ENCODE results near the gene PLCXD1. TPM values are rescaled to one million over a fixed set of nuclear protein-coding genes. Genes with fewer than 3 reads are reported as not detected.

Gene PLCXD1
- total RNA-seq, 1 donor: 9.5 TPM

DNA sequence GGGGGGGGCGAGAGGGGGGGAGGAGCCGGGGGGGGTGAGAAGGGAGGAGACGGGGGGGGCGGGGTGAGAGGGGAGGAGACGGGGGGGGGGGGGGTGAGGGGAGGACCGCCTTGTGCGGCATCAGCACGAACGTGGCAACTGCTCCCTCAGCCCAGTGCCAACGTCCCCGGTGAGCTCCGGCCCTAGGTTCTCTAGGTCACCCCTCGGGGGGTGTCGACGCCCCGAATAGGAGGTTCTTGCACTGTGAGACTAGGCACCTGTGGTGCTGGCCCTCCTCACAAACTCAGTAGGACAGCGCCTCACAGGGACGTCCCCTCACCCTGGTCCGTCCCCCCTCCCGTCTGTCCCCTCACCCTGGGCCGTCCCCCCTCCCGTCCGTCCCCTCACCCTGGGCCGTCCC lies 58.9 kb downstream of the PLCXD1 start:
- TF ChIP-seq, protein P1, sequence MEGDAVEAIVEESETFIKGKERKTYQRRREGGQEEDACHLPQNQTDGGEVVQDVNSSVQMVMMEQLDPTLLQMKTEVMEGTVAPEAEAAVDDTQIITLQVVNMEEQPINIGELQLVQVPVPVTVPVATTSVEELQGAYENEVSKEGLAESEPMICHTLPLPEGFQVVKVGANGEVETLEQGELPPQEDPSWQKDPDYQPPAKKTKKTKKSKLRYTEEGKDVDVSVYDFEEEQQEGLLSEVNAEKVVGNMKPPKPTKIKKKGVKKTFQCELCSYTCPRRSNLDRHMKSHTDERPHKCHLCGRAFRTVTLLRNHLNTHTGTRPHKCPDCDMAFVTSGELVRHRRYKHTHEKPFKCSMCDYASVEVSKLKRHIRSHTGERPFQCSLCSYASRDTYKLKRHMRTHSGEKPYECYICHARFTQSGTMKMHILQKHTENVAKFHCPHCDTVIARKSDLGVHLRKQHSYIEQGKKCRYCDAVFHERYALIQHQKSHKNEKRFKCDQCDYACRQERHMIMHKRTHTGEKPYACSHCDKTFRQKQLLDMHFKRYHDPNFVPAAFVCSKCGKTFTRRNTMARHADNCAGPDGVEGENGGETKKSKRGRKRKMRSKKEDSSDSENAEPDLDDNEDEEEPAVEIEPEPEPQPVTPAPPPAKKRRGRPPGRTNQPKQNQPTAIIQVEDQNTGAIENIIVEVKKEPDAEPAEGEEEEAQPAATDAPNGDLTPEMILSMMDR (IDR thresholded peaks at IDR 0.05; ENCODE audit: insufficient read depth, low read length): no peak
- DNase-seq (ENCODE audit: low read depth): no peak
- no peak overlapping the region for H3K4me3 ChIP-seq (ENCODE audit: low read depth, low read length)

GRCh38 chrX:340641-341423 lies 59.7 kb downstream of the PLCXD1 start:
- no peak for DNase-seq (ENCODE audit: low read depth)
- H3K4me3 ChIP-seq (ENCODE audit: low read depth, low read length): no peak overlapping the region
- TF ChIP-seq, protein P1 (IDR thresholded peaks at IDR 0.05; ENCODE audit: insufficient read depth, low read length): no peak

DNA sequence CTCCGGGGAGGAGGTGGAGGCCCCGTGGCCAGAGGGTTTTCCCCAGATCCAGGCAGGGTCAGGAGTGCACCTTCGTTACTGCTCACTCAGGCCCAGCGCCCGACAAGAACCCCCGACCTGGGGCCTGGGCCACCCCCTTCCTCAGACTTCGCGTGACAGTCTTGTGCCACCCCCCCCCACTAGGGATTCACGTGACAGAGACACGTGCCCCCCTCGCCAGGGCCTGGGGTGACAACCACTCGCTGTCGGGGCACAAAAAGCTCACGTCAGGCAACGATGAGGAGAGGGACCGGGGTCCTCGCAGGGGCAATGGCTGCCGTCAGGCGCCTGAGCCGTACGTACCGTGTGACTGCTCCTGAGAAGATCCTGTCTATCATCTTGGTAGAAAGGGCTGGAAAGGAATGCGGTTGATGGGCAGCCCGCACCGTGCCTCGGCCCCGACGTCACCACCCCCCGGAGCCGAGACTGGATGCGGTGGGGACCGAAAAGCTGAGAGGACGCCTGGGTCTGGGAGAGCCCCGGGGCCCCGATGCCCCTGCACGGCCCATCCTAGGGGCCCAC lies 60.4 kb downstream of the PLCXD1 start:
- no peak for DNase-seq (ENCODE audit: low read depth)
- TF ChIP-seq, protein P1 (IDR thresholded peaks at IDR 0.05; ENCODE audit: insufficient read depth, low read length): no peak
- H3K4me3 ChIP-seq (ENCODE audit: low read depth, low read length): no peak overlapping the region

DNA sequence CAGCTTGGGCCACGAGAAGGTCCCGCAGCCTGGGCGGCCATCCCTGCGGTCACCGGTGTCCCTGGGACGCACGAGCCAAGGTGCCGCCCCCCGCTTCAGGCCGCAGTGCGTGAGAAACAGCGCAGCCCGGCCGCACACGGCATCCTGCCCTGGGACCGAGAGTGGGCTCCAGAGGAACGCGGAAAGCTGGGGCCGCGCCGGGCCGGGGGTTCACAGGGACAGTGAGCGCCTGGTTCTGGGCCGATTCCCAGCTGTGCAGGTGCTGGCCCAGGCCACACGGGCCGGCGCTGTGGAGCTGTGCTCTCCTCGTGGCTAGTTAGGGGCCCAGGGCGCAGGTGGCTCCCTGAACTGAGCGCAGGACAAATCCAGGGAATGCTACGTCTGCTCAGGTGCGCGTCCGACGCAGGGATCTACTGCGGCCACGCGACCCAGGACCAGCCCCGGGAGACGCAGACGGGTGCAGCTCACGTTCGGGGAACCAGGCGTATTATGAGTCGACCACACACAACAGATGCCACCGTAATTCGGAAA lies 63.3 kb downstream of the PLCXD1 start:
- no peak for DNase-seq (ENCODE audit: low read depth)
- H3K4me3 ChIP-seq (ENCODE audit: low read depth, low read length): no peak overlapping the region
- TF ChIP-seq, protein P1 (IDR thresholded peaks at IDR 0.05; ENCODE audit: insufficient read depth, low read length): no peak

DNA sequence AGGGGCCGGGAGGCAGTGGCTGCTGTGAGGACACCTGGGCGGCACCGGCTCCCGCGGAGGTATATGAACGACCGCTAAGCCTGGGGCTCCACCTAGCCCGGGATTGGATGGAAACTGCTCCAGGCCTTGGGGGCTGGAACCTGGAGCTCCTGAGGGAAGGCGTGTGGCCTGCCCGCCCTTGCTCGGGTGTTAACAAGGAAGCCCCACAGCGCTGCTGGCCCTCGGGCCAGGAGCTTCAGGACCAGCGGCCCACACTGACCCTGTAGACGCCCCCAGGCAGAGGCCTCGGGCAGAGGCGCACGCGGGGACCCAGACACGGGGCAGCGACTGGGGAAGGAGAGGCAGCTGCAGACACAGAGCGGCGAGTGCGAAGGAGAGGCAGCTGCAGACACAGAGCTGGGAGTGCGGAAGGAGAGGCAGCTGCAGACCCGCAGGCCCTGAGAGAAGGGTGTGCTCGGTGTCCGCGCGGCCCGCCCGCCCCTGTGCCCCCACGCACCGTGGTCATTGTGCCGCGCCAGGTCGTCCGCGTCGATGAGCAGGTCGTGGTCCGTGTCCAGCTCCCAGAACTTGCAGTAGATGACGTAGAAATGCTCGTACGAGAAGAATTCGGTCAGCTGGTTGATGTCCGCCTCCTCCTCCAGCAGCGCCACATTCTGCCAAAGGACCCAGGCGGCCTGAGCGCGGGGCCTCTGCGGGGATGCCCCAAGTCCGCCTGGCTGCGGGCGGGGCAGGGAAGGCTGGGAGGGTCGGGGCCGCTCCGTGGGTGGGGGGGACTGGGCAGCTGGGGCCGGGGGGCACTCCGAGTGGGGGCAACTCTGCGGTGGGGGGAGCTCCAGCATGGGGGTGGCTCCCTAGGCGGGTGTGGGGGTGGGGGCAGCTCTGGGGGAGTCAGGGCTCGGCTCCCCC lies 64.1 kb downstream of the PLCXD1 start:
- TF ChIP-seq, protein P1 (IDR thresholded peaks at IDR 0.05; ENCODE audit: insufficient read depth, low read length): no peak
- DNase-seq (ENCODE audit: low read depth): no peak
- H3K4me3 ChIP-seq (ENCODE audit: low read depth, low read length): no peak overlapping the region

GRCh38 chrX:346034-346813 lies 65.0 kb downstream of the PLCXD1 start:
- DNase-seq (ENCODE audit: low read depth): no peak
- TF ChIP-seq, protein P1 (IDR thresholded peaks at IDR 0.05; ENCODE audit: insufficient read depth, low read length): no peak
- no peak overlapping the region for H3K4me3 ChIP-seq (ENCODE audit: low read depth, low read length)
